ENCODE results near the gene CDK13. TPM values are rescaled to one million over a fixed set of nuclear protein-coding genes. Genes with fewer than 3 reads are reported as not detected.

CDK13 gene
- total and polyA plus RNA-seq, 9 of the 15 experiments (the other 6 are each of a cell fraction or from before 2014, with no cell fraction given) = 9.8 to 46.1 (median 32.4) TPM

GRCh38 chr7:39948375-39948955, 1.6 kb upstream of the CDK13 start:
- CTCF ChIA-PET (ENCODE audit: low intra/inter-chr PET ratio) = no interaction called here
- intact Hi-C loops (cut with micrococcal nuclease) (loop anchor here (5.0 kb wide), 1 partner anchor 326 kb away; the partner anchor contains the start of gene RALA), in situ Hi-C loops (cut with MboI) (no loop called here)
- Histone ChIP-seq H3K4me1 (replicated peaks in 1 of 2; ENCODE audit: control insufficient read depth in 2 of 2, insufficient read depth in 2 of 2, low read length in 2 of 2) (peaks cover 9 to 24% of the 10 kb centered on the region in 2 experiments), H3K79me2 (ENCODE audit: control insufficient read depth, insufficient read depth, low read length) (peaks cover 44% of the 10 kb centered on the region), H3K36me3 (ENCODE audit: control insufficient read depth, insufficient read depth, low read length) (no peaks in the 10 kb centered on the region), H4K20me1 (replicated peaks; ENCODE audit: control insufficient read depth, insufficient read depth, low read length) (peaks cover 14% of the 10 kb centered on the region; the same call in 1 of the 2 replicates), H3K9me1 (ENCODE audit: control insufficient read depth, insufficient read depth, low read length) (no peaks in the 10 kb centered on the region), H3K27ac (ENCODE audit: extremely low read depth, low read depth, low read length) (peak overlapping the region; percentile 96), H3K9me3 (replicated peaks; ENCODE audit: control insufficient read depth, insufficient read depth, low read depth, low read length) (no peaks in the 10 kb centered on the region), H3K4me3 (peak overlapping the region; percentile 72), H3K9ac (ENCODE audit: insufficient read depth in 1 of 2, low read depth in 2 of 2, low read length in 2 of 2) (peak overlapping the region; percentile 95 to 99), H2AFZ (ENCODE audit: low read depth, low read length) (peak overlapping the region; percentile 75; the same call in 1 of the 2 replicates), H3K4me2 (ENCODE audit: insufficient read depth, low read length) (peak overlapping the region; percentile 98), H3K27me3 (ENCODE audit: control insufficient read depth in 2 of 2, insufficient read depth in 2 of 2, low read length in 2 of 2) (no peaks in the 10 kb centered on the region)
- DNase-seq (ENCODE audit: extremely low read depth in 1 of 4, low spot score in 3 of 4) (peak in 2 of 4 experiments; percentile 20 to 43), ATAC-seq (no peak), FAIRE-seq (no peak)
- WGBS (ENCODE audit: insufficient coverage, low coverage, missing lambda C conversion rate) = 18% methylated on average over 10 of the region's 10 CpGs
- POLR2A ChIA-PET = interaction anchor here (0.6 to 1.4 kb wide), 5 partner anchors 22 to 354 kb away, joined by 3 to 5 read pairs (median 3); no protein-coding TSS in a partner anchor
- no TSS peak for BruUV-seq (replicated peaks)
- TF ChIP-seq FOSL1 (tag; conservative IDR thresholded peaks at IDR 0.05) (0 out of 2 replicates have a peak, but pooled peaks have one; percentile 27), RHOXF2B (CRISPR knock-in tag; conservative IDR thresholded peaks at IDR 0.05) (0 out of 2 replicates have a peak, but pooled peaks have one; percentile 31), FOXJ2 (tag; IDR thresholded peaks at IDR 0.05) (0 out of 2 replicates have a peak, but pooled peaks have one; percentile 16), KDM1A (IDR thresholded peaks at IDR 0.05) (0 out of 4 replicates have a peak, but pooled peaks of 1 of the 2 experiments have one; percentile 12), ZNF24 (IDR thresholded peaks at IDR 0.05) (peak; percentile 36; the same call in 1 of the 2 replicates), JUNB (CRISPR knock-in tag; conservative IDR thresholded peaks at IDR 0.05) (no peak), BCOR (IDR thresholded peaks at IDR 0.05) (peak; percentile 57), PTRF (tag; IDR thresholded peaks at IDR 0.05) (no peak), RUNX1 (IDR thresholded peaks at IDR 0.05; ENCODE audit: low read depth) (no peak), POLR2G (IDR thresholded peaks at IDR 0.05; ENCODE audit: low read depth, low read length) (no peak)
- TF ChIP-seq, protein P1, sequence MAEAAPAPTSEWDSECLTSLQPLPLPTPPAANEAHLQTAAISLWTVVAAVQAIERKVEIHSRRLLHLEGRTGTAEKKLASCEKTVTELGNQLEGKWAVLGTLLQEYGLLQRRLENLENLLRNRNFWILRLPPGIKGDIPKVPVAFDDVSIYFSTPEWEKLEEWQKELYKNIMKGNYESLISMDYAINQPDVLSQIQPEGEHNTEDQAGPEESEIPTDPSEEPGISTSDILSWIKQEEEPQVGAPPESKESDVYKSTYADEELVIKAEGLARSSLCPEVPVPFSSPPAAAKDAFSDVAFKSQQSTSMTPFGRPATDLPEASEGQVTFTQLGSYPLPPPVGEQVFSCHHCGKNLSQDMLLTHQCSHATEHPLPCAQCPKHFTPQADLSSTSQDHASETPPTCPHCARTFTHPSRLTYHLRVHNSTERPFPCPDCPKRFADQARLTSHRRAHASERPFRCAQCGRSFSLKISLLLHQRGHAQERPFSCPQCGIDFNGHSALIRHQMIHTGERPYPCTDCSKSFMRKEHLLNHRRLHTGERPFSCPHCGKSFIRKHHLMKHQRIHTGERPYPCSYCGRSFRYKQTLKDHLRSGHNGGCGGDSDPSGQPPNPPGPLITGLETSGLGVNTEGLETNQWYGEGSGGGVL (CRISPR knock-in tag; IDR thresholded peaks at IDR 0.05) = no peak
